Endothelial cell (in vitro differentiated cells): Measurements from ENCODE around the gene MTREX. TPM values are rescaled to one million over a fixed set of nuclear protein-coding genes. Genes with fewer than 3 reads are reported as not detected.

Experiments
- DNase-seq: peaks from one replicate; pipeline ENCODE4 v3.0.0; 2021; ENCODE audit warnings: low spot score
- H3K27ac Mint-ChIP-seq: one replicate; pipeline ENCODE4 v1.8.0; 2021; ENCODE audit warnings: mixed read lengths, inconsistent platforms; ENCODE audit not compliant: unreplicated experiment
- H3K27me3 Mint-ChIP-seq: one replicate; pipeline ENCODE4 v1.8.0; 2021; ENCODE audit warnings: mild to moderate bottlenecking, moderate library complexity, mixed read lengths, inconsistent platforms; ENCODE audit not compliant: unreplicated experiment
- H3K36me3 Mint-ChIP-seq: one replicate; pipeline ENCODE4 v1.8.0; 2021; ENCODE audit warnings: mild to moderate bottlenecking, low read depth, mixed read lengths, inconsistent platforms; ENCODE audit not compliant: unreplicated experiment
- H3K4me1 Mint-ChIP-seq: one replicate; pipeline ENCODE4 v1.8.0; 2021; ENCODE audit warnings: mild to moderate bottlenecking, mixed read lengths, inconsistent platforms; ENCODE audit not compliant: unreplicated experiment
- H3K4me3 Mint-ChIP-seq: one replicate; pipeline ENCODE4 v1.8.0; 2021; ENCODE audit warnings: mild to moderate bottlenecking, mixed read lengths, inconsistent platforms; ENCODE audit not compliant: unreplicated experiment
- H3K9me3 Mint-ChIP-seq: one replicate; pipeline ENCODE4 v1.8.0; 2021; ENCODE audit warnings: mixed read lengths, inconsistent platforms; ENCODE audit not compliant: unreplicated experiment
- total RNA-seq: library from RNA; stranded (reverse); fragmentation: NEBNext Ultra II Directional; extraction: Animal tissue kit (Norgen Biotek cat#: 25700); gene quantifications from one replicate; pipeline ENCODE4 v1.2.1, GENCODE V29; 2021; ENCODE audit not compliant: unreplicated experiment
- TF ChIP-seq, protein P1 (sequence below): fragments of 200-600 bp; sonication (generic); IDR thresholded peaks from one replicate; pipeline ENCODE4 v1.5.0; 2021; ENCODE audit warnings: antibody characterized with exemption; ENCODE audit not compliant: unreplicated experiment

Gene MTREX
- total RNA-seq, 1 donor from 2014 or later = 54.4 TPM

DNA sequence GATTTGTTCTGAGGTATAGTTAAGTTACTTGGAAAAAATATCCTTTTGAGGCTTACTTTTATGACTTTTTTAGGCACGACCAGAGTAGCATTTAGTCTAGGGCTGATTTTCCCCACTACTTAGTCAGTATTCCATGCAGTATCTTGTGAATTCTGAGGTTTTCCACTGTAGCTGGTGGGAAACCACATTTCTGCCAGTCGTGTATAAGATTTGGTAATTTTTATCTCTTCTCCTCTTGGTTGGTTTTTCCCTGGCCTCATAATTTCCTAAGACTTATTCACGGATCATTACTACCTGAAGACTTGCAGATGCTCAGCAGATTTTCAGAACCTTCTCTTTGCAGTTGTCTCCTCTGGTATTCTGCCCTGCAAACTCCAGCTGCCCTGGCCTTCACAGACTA is 23.5 kb downstream of the MTREX start:
- DNase-seq = no peak
- no peak overlapping the region for H3K4me3 Mint-ChIP-seq
- no peak overlapping the region for H3K27ac Mint-ChIP-seq
- H3K27me3 Mint-ChIP-seq = no peaks in the 10 kb centered on the region
- H3K4me1 Mint-ChIP-seq = no peaks in the 10 kb centered on the region
- TF ChIP-seq, protein P1, sequence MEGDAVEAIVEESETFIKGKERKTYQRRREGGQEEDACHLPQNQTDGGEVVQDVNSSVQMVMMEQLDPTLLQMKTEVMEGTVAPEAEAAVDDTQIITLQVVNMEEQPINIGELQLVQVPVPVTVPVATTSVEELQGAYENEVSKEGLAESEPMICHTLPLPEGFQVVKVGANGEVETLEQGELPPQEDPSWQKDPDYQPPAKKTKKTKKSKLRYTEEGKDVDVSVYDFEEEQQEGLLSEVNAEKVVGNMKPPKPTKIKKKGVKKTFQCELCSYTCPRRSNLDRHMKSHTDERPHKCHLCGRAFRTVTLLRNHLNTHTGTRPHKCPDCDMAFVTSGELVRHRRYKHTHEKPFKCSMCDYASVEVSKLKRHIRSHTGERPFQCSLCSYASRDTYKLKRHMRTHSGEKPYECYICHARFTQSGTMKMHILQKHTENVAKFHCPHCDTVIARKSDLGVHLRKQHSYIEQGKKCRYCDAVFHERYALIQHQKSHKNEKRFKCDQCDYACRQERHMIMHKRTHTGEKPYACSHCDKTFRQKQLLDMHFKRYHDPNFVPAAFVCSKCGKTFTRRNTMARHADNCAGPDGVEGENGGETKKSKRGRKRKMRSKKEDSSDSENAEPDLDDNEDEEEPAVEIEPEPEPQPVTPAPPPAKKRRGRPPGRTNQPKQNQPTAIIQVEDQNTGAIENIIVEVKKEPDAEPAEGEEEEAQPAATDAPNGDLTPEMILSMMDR = no peak
- peaks cover 4% of the 10 kb centered on the region for H3K36me3 Mint-ChIP-seq
- H3K9me3 Mint-ChIP-seq = no peaks in the 10 kb centered on the region

DNA sequence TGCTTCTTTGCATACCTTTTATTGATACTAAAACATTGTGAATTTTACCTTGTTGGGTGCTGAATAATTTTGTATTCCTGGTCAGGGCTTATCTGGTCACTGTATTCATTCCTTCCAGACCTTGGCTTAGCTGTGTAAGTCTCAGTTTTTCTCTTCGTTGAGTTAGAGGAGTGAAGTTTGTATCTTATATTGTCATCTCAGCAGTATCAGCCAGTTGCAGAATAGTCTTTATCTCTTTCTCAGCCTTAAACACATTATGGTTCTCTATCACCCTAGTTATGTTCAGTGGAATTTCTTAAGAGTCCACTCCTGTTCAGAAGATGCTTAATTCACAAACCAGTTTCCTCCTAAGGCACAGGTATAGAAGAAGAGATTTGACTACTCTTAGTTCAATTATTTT is 25.2 kb downstream of the MTREX start:
- Mint-ChIP-seq H3K27me3 (no peaks in the 10 kb centered on the region), H3K27ac (no peak overlapping the region), H3K4me3 (no peak overlapping the region), H3K9me3 (no peaks in the 10 kb centered on the region), H3K36me3 (peaks cover 4% of the 10 kb centered on the region), H3K4me1 (no peaks in the 10 kb centered on the region)
- TF ChIP-seq, protein P1 = no peak
- no peak for DNase-seq

DNA sequence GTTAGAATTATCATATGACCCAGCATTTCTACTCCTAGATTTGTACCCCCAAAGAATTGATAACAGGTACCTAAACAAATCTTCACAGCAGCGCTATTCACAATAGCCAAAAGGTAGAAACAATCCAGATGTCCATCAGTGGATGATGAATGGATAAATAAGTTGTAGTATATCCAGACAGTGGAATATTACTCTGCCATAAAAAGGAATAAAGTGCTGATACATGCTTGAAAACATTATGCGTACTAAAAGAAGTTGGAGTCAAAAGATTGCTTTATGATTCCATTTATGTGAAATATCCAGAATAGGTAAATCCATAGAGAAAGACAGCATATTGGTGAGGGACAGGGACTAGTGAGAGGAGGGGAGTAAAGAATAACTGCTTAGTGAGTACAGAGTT is 26.0 kb downstream of the MTREX start:
- no peaks in the 10 kb centered on the region for H3K9me3 Mint-ChIP-seq
- H3K27ac Mint-ChIP-seq = no peak overlapping the region
- no peak overlapping the region for H3K4me3 Mint-ChIP-seq
- peaks cover 4% of the 10 kb centered on the region for H3K36me3 Mint-ChIP-seq
- TF ChIP-seq, protein P1 = no peak
- H3K4me1 Mint-ChIP-seq = no peaks in the 10 kb centered on the region
- H3K27me3 Mint-ChIP-seq = no peaks in the 10 kb centered on the region
- no peak for DNase-seq

DNA sequence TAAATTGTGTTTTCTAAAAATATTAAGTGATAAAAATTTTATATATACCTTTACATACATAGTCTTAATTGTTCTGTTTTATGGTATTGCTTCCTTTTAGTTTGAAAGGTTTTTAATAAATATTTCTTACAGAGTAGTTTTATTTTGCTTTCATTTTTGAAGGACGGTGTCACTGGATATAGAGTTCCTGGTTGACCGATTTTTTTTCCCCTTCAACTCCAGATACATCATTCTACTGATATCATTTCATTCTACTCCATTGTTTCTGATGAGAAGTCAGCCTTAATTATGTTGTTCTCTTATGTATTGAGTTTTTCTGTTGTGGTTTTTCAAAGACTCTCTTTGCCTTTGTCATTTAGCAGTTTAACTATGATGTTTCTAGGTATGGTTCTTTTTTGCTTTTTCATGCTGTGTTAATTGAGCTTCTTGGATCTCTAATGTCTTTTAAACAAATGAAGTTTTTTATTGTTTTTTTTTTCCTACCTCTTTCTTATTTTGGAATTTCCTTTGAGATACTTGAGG is 30.4 kb downstream of the MTREX start:
- Mint-ChIP-seq H3K4me3 (no peak overlapping the region), H3K27ac (no peak overlapping the region), H3K9me3 (no peaks in the 10 kb centered on the region), H3K27me3 (no peaks in the 10 kb centered on the region), H3K4me1 (no peaks in the 10 kb centered on the region), H3K36me3 (no peaks in the 10 kb centered on the region)
- TF ChIP-seq, protein P1 = no peak
- no peak for DNase-seq

DNA sequence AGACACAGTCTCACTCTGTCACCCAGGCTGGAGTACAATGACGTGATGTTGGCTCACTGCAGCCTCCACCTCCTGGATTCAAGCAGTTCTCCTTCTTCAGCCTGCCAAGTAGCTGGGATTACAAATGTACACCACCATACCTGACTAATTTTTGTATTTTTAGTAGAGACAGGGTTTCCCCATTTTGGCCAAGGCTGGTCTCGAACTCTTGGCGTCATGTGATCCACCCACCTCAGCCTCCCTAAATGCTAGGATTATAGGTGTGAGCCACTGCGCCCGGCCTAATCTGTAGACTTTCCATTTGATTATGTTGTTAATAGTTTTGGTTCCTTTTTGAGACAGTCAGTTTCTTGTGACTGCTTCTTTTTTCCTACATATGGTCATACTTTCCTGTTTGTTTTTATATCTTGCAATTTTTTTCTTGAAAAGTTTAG is 31.0 kb downstream of the MTREX start:
- DNase-seq = no peak

More for the DNA sequence above, 31.0 kb downstream of the MTREX start:
- H3K27me3 Mint-ChIP-seq = no peaks in the 10 kb centered on the region
- no peak overlapping the region for H3K27ac Mint-ChIP-seq
- no peak overlapping the region for H3K4me3 Mint-ChIP-seq
- no peaks in the 10 kb centered on the region for H3K9me3 Mint-ChIP-seq
- TF ChIP-seq, protein P1 = no peak
- no peaks in the 10 kb centered on the region for H3K36me3 Mint-ChIP-seq
- no peaks in the 10 kb centered on the region for H3K4me1 Mint-ChIP-seq
